Sigmoid colon (tissue), 7 donors: ENCODE data around the gene MAGEC3. TPM values are rescaled to one million over a fixed set of nuclear protein-coding genes. Genes with fewer than 3 reads are reported as not detected.

Source experiments
- DNase-seq: peaks from one replicate; pipeline ENCODE4 v3.0.0-alpha.2; 2019
- H3K27ac ChIP-seq, 4 donors: fragments of 200-600 bp; sonication (generic); one replicate each; pipeline ENCODE4 v1.5.1; 2016 to 2019; ENCODE audit warnings: mild to moderate bottlenecking in 1 of 4
- H3K27me3 ChIP-seq, 3 donors: fragments of 200-600 bp; sonication (generic); one replicate each; pipeline ENCODE4 v1.5.1; 2019; ENCODE audit warnings: mild to moderate bottlenecking in 1 of 3
- H3K36me3 ChIP-seq, 4 donors: fragments of 200-600 bp; sonication (generic); one replicate each; pipeline ENCODE4 v1.5.1; 2016 to 2019
- H3K4me1 ChIP-seq, 4 donors: fragments of 200-600 bp; sonication (generic); one replicate each; pipeline ENCODE4 v1.5.1; 2017 to 2019
- H3K4me3 ChIP-seq, 4 donors: fragments of 200-600 bp; sonication (generic); one replicate each; pipeline ENCODE4 v1.5.1; 2017 to 2019; ENCODE audit warnings: mild to moderate bottlenecking in 2 of 4, moderate library complexity in 1 of 4
- H3K9me3 ChIP-seq, 4 donors: fragments of 200-600 bp in 3 of 4; sonication (generic) in 3 of 4; one replicate each; pipeline versions ENCODE4 v1.5.1 to v1.6.1; 2013 to 2019
- CTCF ChIP-seq, 4 experiments: fragments of 450-650 bp in 3 of 4; fragments of 200-600 bp in 1 of 4; IDR thresholded peaks; one replicate each; pipeline ENCODE4 v1.5.1; 2016 to 2019; ENCODE audit warnings: antibody characterized with exemption in 4 of 4, mild to moderate bottlenecking in 3 of 4, moderate library complexity in 2 of 4
- EP300 ChIP-seq, 4 donors: sonication (generic); formaldehyde crosslinking; IDR thresholded peaks; one replicate each; pipeline ENCODE4 v1.6.1; 2017; ENCODE audit warnings: antibody characterized with exemption in 4 of 4
- POLR2A ChIP-seq, 2 donors: fragments of 450-650 bp; IDR thresholded peaks; one replicate each; pipeline ENCODE4 v1.6.1; 2016; ENCODE audit warnings: antibody characterized with exemption in 2 of 2, mild to moderate bottlenecking in 2 of 2, moderate library complexity in 2 of 2
- POLR2AphosphoS5 ChIP-seq, 4 donors: sonication (generic); formaldehyde crosslinking; IDR thresholded peaks; one replicate each; pipeline ENCODE4 v1.6.1; 2017; ENCODE audit warnings: antibody characterized with exemption in 4 of 4
- whole genome bisulfite sequencing, 2 donors: extraction: QIAGEN DNeasy Blood & Tissue Kit; methylation state at CpG; one replicate each; pipeline ENCODE4 v1.1.7; 2013; 5-methylcytosine and 5-hydroxymethylcytosine counted together
- intact Hi-C: fragments of 100-400 bp; cut with DNase I; formaldehyde crosslinking; loops from one replicate; pipeline ENCODE4 v1.15.1; 2023
- polyA plus RNA-seq, 3 donors: library from polyadenylated mRNA; stranded (reverse); fragments of 200-250 nt; gene quantifications; one replicate each; pipeline ENCODE4 v1.2.3, GENCODE V29; 2013
- total RNA-seq, 4 donors: library from RNA; depleted of rRNA; stranded (reverse); fragments of >200 nt; gene quantifications; one replicate each; pipeline ENCODE4 v1.1.0, GENCODE V29; 2016
- donor health status: healthy with polysubstance abuse.
- donor health status: Bipolar disorder and iron deficiency.
- donor health status: healthy.

Gene MAGEC3
- total and polyA plus RNA-seq, 7 donors: not detected

- WGBS, 2 donors: 87 to 91% methylated on average over 2 of the region's 2 CpGs
These were observed 59.6 kb downstream of the MAGEC3 start for GRCh38 chrX:141897690-141898089.

GRCh38 chrX:141902366-141902765 lies 64.2 kb downstream of the MAGEC3 start:
- H3K4me1 ChIP-seq: no peaks in the 10 kb centered on the region
- intact Hi-C loops: no loop called here
- H3K36me3 ChIP-seq: no peaks in the 10 kb centered on the region
- no peak for TF ChIP-seq POLR2A (IDR thresholded peaks at IDR 0.05)
- no peak for TF ChIP-seq POLR2AphosphoS5 (IDR thresholded peaks at IDR 0.05)
- no peak for TF ChIP-seq CTCF (IDR thresholded peaks at IDR 0.05)
- no peak for TF ChIP-seq EP300 (IDR thresholded peaks at IDR 0.05)
- H3K27me3 ChIP-seq: no peaks in the 10 kb centered on the region
- H3K27ac ChIP-seq: no peak overlapping the region
- DNase-seq: no peak
- 61 to 94% methylated on average over 4 of the region's 4 CpGs for whole genome bisulfite sequencing, 2 donors
- no peak overlapping the region for H3K4me3 ChIP-seq
- no peaks in the 10 kb centered on the region for H3K9me3 ChIP-seq

More at GRCh38 chrX:141897690-141898089, 59.6 kb downstream of the MAGEC3 start:
- intact Hi-C loops: no loop called here
- Histone ChIP-seq H3K4me1 (no peaks in the 10 kb centered on the region), H3K9me3 (no peaks in the 10 kb centered on the region), H3K27me3 (no peaks in the 10 kb centered on the region), H3K27ac (no peak overlapping the region), H3K4me3 (no peak overlapping the region), H3K36me3 (no peaks in the 10 kb centered on the region)
- DNase-seq: no peak
- no peak for TF ChIP-seq POLR2AphosphoS5 (IDR thresholded peaks at IDR 0.05)
- TF ChIP-seq EP300 (IDR thresholded peaks at IDR 0.05): no peak
- no peak for TF ChIP-seq CTCF (IDR thresholded peaks at IDR 0.05)
- TF ChIP-seq POLR2A (IDR thresholded peaks at IDR 0.05): no peak

- intact Hi-C loops: no loop called here
- no peaks in the 10 kb centered on the region for H3K4me1 ChIP-seq
- no peak for DNase-seq
- no peaks in the 10 kb centered on the region for H3K36me3 ChIP-seq
- 95 to 96% methylated on average over 25 of the region's 25 CpGs for WGBS, 2 donors
- H3K27me3 ChIP-seq: no peaks in the 10 kb centered on the region
- TF ChIP-seq EP300 (IDR thresholded peaks at IDR 0.05) (no peak), POLR2AphosphoS5 (IDR thresholded peaks at IDR 0.05) (no peak), CTCF (IDR thresholded peaks at IDR 0.05) (no peak), POLR2A (IDR thresholded peaks at IDR 0.05) (no peak)
- H3K4me3 ChIP-seq: no peak within 1 kb of the TSS
- H3K27ac ChIP-seq: no peak within 1 kb of the TSS
- H3K9me3 ChIP-seq: no peaks in the 10 kb centered on the region
These were observed 65.5 kb downstream of the MAGEC3 start, which contains the start of gene MAGEC1 for GRCh38 chrX:141903400-141904155. Gene MAGEC1, plus strand, starts transcription at chrX:141903894. Its CDS starts 1,179 bp downstream, at chrX:141905073.

GRCh38 chrX:141904262-141904661 lies 66.1 kb downstream of the MAGEC3 start:
- no peaks in the 10 kb centered on the region for H3K36me3 ChIP-seq
- intact Hi-C loops: no loop called here
- H3K4me1 ChIP-seq: no peaks in the 10 kb centered on the region
- DNase-seq: no peak
- no peaks in the 10 kb centered on the region for H3K9me3 ChIP-seq
- no peaks in the 10 kb centered on the region for H3K27me3 ChIP-seq
- TF ChIP-seq EP300 (IDR thresholded peaks at IDR 0.05): no peak
- TF ChIP-seq CTCF (IDR thresholded peaks at IDR 0.05): no peak
- TF ChIP-seq POLR2AphosphoS5 (IDR thresholded peaks at IDR 0.05): no peak
- no peak for TF ChIP-seq POLR2A (IDR thresholded peaks at IDR 0.05)
- no peak overlapping the region for H3K4me3 ChIP-seq
- H3K27ac ChIP-seq: no peak overlapping the region
- WGBS, 2 donors: 91 to 92% methylated on average over 6 of the region's 6 CpGs
